ENCODE data around the gene SPTLC3. TPM values are rescaled to one million over a fixed set of nuclear protein-coding genes. Genes with fewer than 3 reads are reported as not detected.

SPTLC3 gene
- total and polyA plus RNA-seq, 3 experiments from 2014 or later: 1.7 TPM; not detected in 2

- Histone ChIP-seq H3K9me3 (ENCODE audit: low read length) (no peaks in the 10 kb centered on the region), H3K27me3 (ENCODE audit: insufficient read depth, low read length, poor library complexity, severe bottlenecking) (no peaks in the 10 kb centered on the region), H3K4me1 (ENCODE audit: insufficient read depth, low read length) (no peaks in the 10 kb centered on the region), H3K36me3 (ENCODE audit: insufficient read depth, low read length) (no peaks in the 10 kb centered on the region), H3K27ac (ENCODE audit: low read depth, low read length) (no peak overlapping the region), H3K4me3 (ENCODE audit: low read length) (no peak overlapping the region)
- DNase-seq: no peak
- CTCF ChIA-PET: no interaction called here
- POLR2A ChIA-PET: no interaction called here
- Mint-ChIP-seq H3K9me3 (peaks cover 0 to 5% (median 3%) of the 10 kb centered on the region in 5 donors), H3K36me3 (no peaks in the 10 kb centered on the region), H3K4me1 (no peaks in the 10 kb centered on the region), H3K4me3 (no peak overlapping the region), H3K27ac (no peak overlapping the region), H3K27me3 (no peaks in the 10 kb centered on the region)
These were observed 10.7 kb upstream of the SPTLC3 start for GRCh38 chr20:12998046-12998445.

GRCh38 chr20:12999201-12999600 is 9.6 kb upstream of the SPTLC3 start:
- Histone ChIP-seq H3K27ac (ENCODE audit: low read depth, low read length) (no peak overlapping the region), H3K27me3 (ENCODE audit: insufficient read depth, low read length, poor library complexity, severe bottlenecking) (no peaks in the 10 kb centered on the region), H3K36me3 (ENCODE audit: insufficient read depth, low read length) (no peaks in the 10 kb centered on the region), H3K9me3 (ENCODE audit: low read length) (no peaks in the 10 kb centered on the region), H3K4me1 (ENCODE audit: insufficient read depth, low read length) (no peaks in the 10 kb centered on the region), H3K4me3 (ENCODE audit: low read length) (no peak overlapping the region)
- no peaks in the 10 kb centered on the region for H3K36me3 Mint-ChIP-seq
- POLR2A ChIA-PET: no interaction called here
- no peak overlapping the region for H3K4me3 Mint-ChIP-seq
- no peaks in the 10 kb centered on the region for H3K27me3 Mint-ChIP-seq
- no peak for DNase-seq
- H3K27ac Mint-ChIP-seq: no peak overlapping the region
- no peaks in the 10 kb centered on the region for H3K4me1 Mint-ChIP-seq
- CTCF ChIA-PET: no interaction called here
- peaks cover 0 to 5% (median 3%) of the 10 kb centered on the region in 5 donors for H3K9me3 Mint-ChIP-seq

GRCh38 chr20:13002251-13002650 is 6.5 kb upstream of the SPTLC3 start:
- Mint-ChIP-seq H3K36me3 (no peaks in the 10 kb centered on the region), H3K9me3 (peaks cover 0 to 4% (median 0%) of the 10 kb centered on the region in 5 donors), H3K27ac (no peak overlapping the region), H3K4me1 (no peaks in the 10 kb centered on the region), H3K4me3 (no peak overlapping the region), H3K27me3 (no peaks in the 10 kb centered on the region)
- ChIA-PET POLR2A (no interaction called here), CTCF (no interaction called here)
- no peak for DNase-seq
- H3K9me3 ChIP-seq (ENCODE audit: low read length): no peaks in the 10 kb centered on the region
- no peaks in the 10 kb centered on the region for H3K27me3 ChIP-seq (ENCODE audit: insufficient read depth, low read length, poor library complexity, severe bottlenecking)
- H3K4me3 ChIP-seq (ENCODE audit: low read length): no peak overlapping the region
- no peaks in the 10 kb centered on the region for H3K4me1 ChIP-seq (ENCODE audit: insufficient read depth, low read length)
- H3K27ac ChIP-seq (ENCODE audit: low read depth, low read length): no peak overlapping the region
- no peaks in the 10 kb centered on the region for H3K36me3 ChIP-seq (ENCODE audit: insufficient read depth, low read length)

- H3K27ac ChIP-seq (ENCODE audit: low read depth, low read length): no peak overlapping the region
- DNase-seq: no peak
- no peaks in the 10 kb centered on the region for H3K36me3 ChIP-seq (ENCODE audit: insufficient read depth, low read length)
- H3K9me3 ChIP-seq (ENCODE audit: low read length): no peaks in the 10 kb centered on the region
- H3K27me3 ChIP-seq (ENCODE audit: insufficient read depth, low read length, poor library complexity, severe bottlenecking): no peaks in the 10 kb centered on the region
- Mint-ChIP-seq H3K36me3 (no peaks in the 10 kb centered on the region), H3K27ac (no peak overlapping the region), H3K27me3 (peaks cover 0 to 1% of the 10 kb centered on the region in 2 donors), H3K9me3 (peaks cover 0 to 4% (median 0%) of the 10 kb centered on the region in 5 donors), H3K4me1 (peaks cover 10 to 22% (median 15%) of the 10 kb centered on the region in 3 donors), H3K4me3 (no peak overlapping the region)
- ChIA-PET POLR2A (no interaction called here), CTCF (no interaction called here)
- peaks cover 3% of the 10 kb centered on the region for H3K4me1 ChIP-seq (ENCODE audit: insufficient read depth, low read length)
- H3K4me3 ChIP-seq (ENCODE audit: low read length): no peak overlapping the region
These were observed 1.9 kb upstream of the SPTLC3 start for GRCh38 chr20:13006825-13007224.

DNA sequence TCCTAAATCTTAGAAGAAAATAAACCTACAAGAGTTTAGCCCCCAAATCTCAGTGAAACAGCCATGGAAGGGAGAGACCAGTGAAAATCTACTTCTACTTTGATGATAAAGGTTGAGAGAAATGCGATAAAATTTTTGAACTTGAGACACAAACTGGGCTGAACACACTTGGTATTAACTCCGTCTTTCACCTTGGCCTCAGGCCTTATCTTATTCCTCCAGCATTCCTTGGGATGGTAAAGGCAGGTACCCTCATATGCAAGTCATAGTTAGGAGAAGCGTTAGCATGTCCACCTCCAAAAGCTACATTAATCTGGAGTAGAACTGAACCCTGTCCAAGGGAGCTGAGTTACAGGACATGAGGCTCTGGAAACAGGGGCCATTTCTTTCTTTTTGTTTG is 1.2 kb upstream of the SPTLC3 start:
- peaks cover 0 to 1% of the 10 kb centered on the region in 2 donors for H3K27me3 Mint-ChIP-seq

GRCh38 chr20:13009682-13010406 is 1.1 kb downstream of the SPTLC3 start:
- peak overlapping the region; percentile 16 to 78 (median 70) for H3K4me3 Mint-ChIP-seq
- Histone ChIP-seq H3K36me3 (ENCODE audit: insufficient read depth, low read length) (no peaks in the 10 kb centered on the region), H3K27me3 (ENCODE audit: insufficient read depth, low read length, poor library complexity, severe bottlenecking) (no peaks in the 10 kb centered on the region), H3K4me1 (ENCODE audit: insufficient read depth, low read length) (peaks cover 3% of the 10 kb centered on the region), H3K27ac (ENCODE audit: low read depth, low read length) (no peak overlapping the region), H3K4me3 (ENCODE audit: low read length) (peak overlapping the region; percentile 18), H3K9me3 (ENCODE audit: low read length) (no peaks in the 10 kb centered on the region)
- ChIA-PET POLR2A (no interaction called here), CTCF (no interaction called here)
- H3K36me3 Mint-ChIP-seq: no peaks in the 10 kb centered on the region
- peak in 2 of 5 donors; percentile 17 to 30 for DNase-seq
- peaks cover 0 to 4% (median 0%) of the 10 kb centered on the region in 5 donors for H3K9me3 Mint-ChIP-seq
- peak overlapping the region in 6 of 8 donors; percentile 8 to 78 (median 40) for H3K27ac Mint-ChIP-seq
- peaks cover 10 to 22% (median 17%) of the 10 kb centered on the region in 3 donors for H3K4me1 Mint-ChIP-seq
- peaks cover 0 to 1% of the 10 kb centered on the region in 2 donors for H3K27me3 Mint-ChIP-seq

More for the DNA sequence above, 1.2 kb upstream of the SPTLC3 start:
- no peaks in the 10 kb centered on the region for H3K27me3 ChIP-seq (ENCODE audit: insufficient read depth, low read length, poor library complexity, severe bottlenecking)
- Mint-ChIP-seq H3K36me3 (no peaks in the 10 kb centered on the region), H3K27ac (no peak overlapping the region), H3K4me3 (no peak overlapping the region), H3K4me1 (peaks cover 10 to 22% (median 16%) of the 10 kb centered on the region in 3 donors), H3K9me3 (peaks cover 0 to 4% (median 0%) of the 10 kb centered on the region in 5 donors)
- CTCF ChIA-PET: no interaction called here
- no peaks in the 10 kb centered on the region for H3K9me3 ChIP-seq (ENCODE audit: low read length)
- no peaks in the 10 kb centered on the region for H3K36me3 ChIP-seq (ENCODE audit: insufficient read depth, low read length)
- DNase-seq: no peak
- H3K4me1 ChIP-seq (ENCODE audit: insufficient read depth, low read length): peaks cover 3% of the 10 kb centered on the region
- no peak overlapping the region for H3K4me3 ChIP-seq (ENCODE audit: low read length)
- H3K27ac ChIP-seq (ENCODE audit: low read depth, low read length): no peak overlapping the region
- POLR2A ChIA-PET: no interaction called here

DNA sequence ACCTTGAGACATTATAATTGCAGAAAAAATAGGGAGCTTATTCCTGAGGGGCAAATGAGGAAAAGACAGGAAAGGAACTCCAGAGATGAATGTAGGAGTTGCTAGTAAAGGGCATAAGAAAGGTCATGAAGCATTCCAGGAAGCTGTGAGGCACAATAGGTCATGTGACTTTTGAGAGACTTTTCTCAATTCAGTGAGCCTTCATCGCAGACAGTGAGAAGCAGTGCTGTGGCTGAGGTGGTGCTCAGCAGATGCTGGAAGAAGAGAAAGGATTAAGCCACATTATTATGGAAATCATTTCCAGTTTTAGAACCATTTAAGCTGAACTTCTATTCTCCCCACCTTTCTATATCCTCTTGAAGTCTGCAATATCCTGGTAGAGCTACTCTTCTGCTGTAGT is 4.1 kb downstream of the SPTLC3 start:
- H3K27me3 Mint-ChIP-seq: peaks cover 0 to 1% of the 10 kb centered on the region in 2 donors
- POLR2A ChIA-PET: no interaction called here
- no peak overlapping the region for H3K27ac Mint-ChIP-seq
- H3K9me3 ChIP-seq (ENCODE audit: low read length): no peaks in the 10 kb centered on the region
- H3K36me3 Mint-ChIP-seq: no peaks in the 10 kb centered on the region
- no peaks in the 10 kb centered on the region for H3K36me3 ChIP-seq (ENCODE audit: insufficient read depth, low read length)
- no peaks in the 10 kb centered on the region for H3K27me3 ChIP-seq (ENCODE audit: insufficient read depth, low read length, poor library complexity, severe bottlenecking)
- peaks cover 10 to 22% (median 17%) of the 10 kb centered on the region in 3 donors for H3K4me1 Mint-ChIP-seq
- DNase-seq: no peak
- H3K9me3 Mint-ChIP-seq: peaks cover 0 to 4% (median 2%) of the 10 kb centered on the region in 5 donors
- CTCF ChIA-PET: no interaction called here
- H3K4me3 ChIP-seq (ENCODE audit: low read length): no peak overlapping the region
- H3K4me3 Mint-ChIP-seq: no peak overlapping the region
- no peak overlapping the region for H3K27ac ChIP-seq (ENCODE audit: low read depth, low read length)
- peaks cover 3% of the 10 kb centered on the region for H3K4me1 ChIP-seq (ENCODE audit: insufficient read depth, low read length)

GRCh38 chr20:13013411-13013810 is 4.6 kb downstream of the SPTLC3 start:
- peaks cover 3% of the 10 kb centered on the region for H3K4me1 ChIP-seq (ENCODE audit: insufficient read depth, low read length)
- no peaks in the 10 kb centered on the region for H3K9me3 ChIP-seq (ENCODE audit: low read length)
- H3K4me3 ChIP-seq (ENCODE audit: low read length): no peak overlapping the region
- no peak overlapping the region for H3K27ac Mint-ChIP-seq
- no peaks in the 10 kb centered on the region for H3K36me3 ChIP-seq (ENCODE audit: insufficient read depth, low read length)
- H3K27me3 Mint-ChIP-seq: peaks cover 0 to 1% of the 10 kb centered on the region in 2 donors
- no peak overlapping the region for H3K4me3 Mint-ChIP-seq
- POLR2A ChIA-PET: no interaction called here
- peaks cover 10 to 22% (median 17%) of the 10 kb centered on the region in 3 donors for H3K4me1 Mint-ChIP-seq
- H3K27me3 ChIP-seq (ENCODE audit: insufficient read depth, low read length, poor library complexity, severe bottlenecking): no peaks in the 10 kb centered on the region
- H3K27ac ChIP-seq (ENCODE audit: low read depth, low read length): no peak overlapping the region
- no peaks in the 10 kb centered on the region for H3K36me3 Mint-ChIP-seq
- H3K9me3 Mint-ChIP-seq: peaks cover 0 to 4% (median 2%) of the 10 kb centered on the region in 5 donors
- CTCF ChIA-PET: no interaction called here
- DNase-seq: no peak
